Lower lobe of right lung (tissue), 2 donors: ENCODE measurements around the gene MAPK7. TPM values are rescaled to one million over a fixed set of nuclear protein-coding genes. Genes with fewer than 3 reads are reported as not detected.

Experiments
- ATAC-seq, 2 donors: fragments of 200-7000 bp; cut with Tn5 transposase; one replicate each; pipeline ENCODE4 v1.9.1; 2020 to 2022; ENCODE audit warnings: mild to moderate bottlenecking in 2 of 2, moderate library complexity in 2 of 2
- DNase-seq: peaks from one replicate; pipeline ENCODE4 v3.0.0-alpha.2; 2020
- H3K27ac ChIP-seq: fragments of 200-600 bp; one replicate; pipeline ENCODE4 v1.8.0; 2022
- H3K27me3 ChIP-seq: fragments of 200-600 bp; one replicate; pipeline ENCODE4 v1.8.0; 2022; ENCODE audit warnings: low read depth
- H3K36me3 ChIP-seq: fragments of 200-600 bp; one replicate; pipeline ENCODE4 v1.8.0; 2022; ENCODE audit warnings: mild to moderate bottlenecking
- H3K4me1 ChIP-seq: fragments of 200-600 bp; one replicate; pipeline ENCODE4 v1.8.0; 2022
- H3K4me3 ChIP-seq: fragments of 200-600 bp; one replicate; pipeline ENCODE4 v1.8.0; 2022; ENCODE audit warnings: mild to moderate bottlenecking
- H3K9me3 ChIP-seq: fragments of 200-600 bp; one replicate; pipeline ENCODE4 v1.8.0; 2022
- intact Hi-C: fragments of 100-400 bp; cut with DNase I; formaldehyde crosslinking; loops from one replicate; pipeline ENCODE4 v1.11.0; 2022
- total RNA-seq: library from RNA; stranded (reverse); fragmentation: NEBNext Ultra II Directional; extraction: Animal tissue kit (Norgen Biotek cat#: 25700); gene quantifications from one replicate; pipeline ENCODE4 v1.2.1, GENCODE V29; 2021
- TF ChIP-seq, protein P1 (sequence below): fragments of 200-600 bp; IDR thresholded peaks from one replicate; pipeline ENCODE4 v1.8.0; 2022; ENCODE audit warnings: antibody characterized with exemption, mild to moderate bottlenecking
- donor health status: DM: no; HTN: yes; CAD: no; lungs with severe emphysema.

The MAPK7 gene
- total RNA-seq, 1 donor from 2014 or later: 22.2 TPM

DNA sequence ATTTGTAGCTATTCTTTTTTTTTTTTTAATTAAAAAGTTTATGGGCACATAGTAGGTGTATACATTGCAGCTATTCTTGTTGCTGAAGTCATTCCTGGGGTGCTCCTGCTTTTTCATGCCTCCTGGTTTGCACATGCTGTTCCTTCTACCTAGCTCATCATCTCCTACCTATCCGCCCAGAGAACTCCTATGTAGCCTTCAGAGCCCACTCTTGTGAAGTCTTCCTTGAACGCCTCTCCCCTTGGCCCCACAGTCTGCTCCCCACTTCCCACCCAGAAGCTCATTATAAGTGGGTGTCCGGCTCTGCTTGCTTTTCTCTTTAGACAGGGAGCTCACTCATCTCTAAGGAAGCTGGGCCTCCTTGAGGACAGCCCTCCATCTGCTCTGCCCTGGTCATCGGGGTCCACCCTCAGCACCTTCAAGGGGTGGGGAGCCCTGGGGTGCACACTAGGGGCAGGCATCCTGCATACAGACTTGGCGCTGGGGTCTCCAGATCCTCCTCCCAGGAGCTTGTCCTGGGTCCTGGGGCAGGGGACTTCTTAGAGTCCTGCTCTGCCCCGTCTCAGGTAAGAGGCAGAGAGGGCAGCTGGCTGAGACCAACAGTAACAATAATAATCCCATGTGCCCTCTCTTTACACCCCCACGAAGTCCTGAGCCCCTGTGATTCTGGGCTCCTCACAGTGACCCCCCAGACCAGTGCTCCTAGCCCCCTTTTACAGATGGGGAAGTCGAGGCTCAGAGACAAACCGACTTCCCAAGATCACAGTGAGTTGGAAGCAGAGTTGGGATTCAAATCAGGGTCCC lies 12.3 kb upstream of the MAPK7 start:
- TF ChIP-seq, protein P1, sequence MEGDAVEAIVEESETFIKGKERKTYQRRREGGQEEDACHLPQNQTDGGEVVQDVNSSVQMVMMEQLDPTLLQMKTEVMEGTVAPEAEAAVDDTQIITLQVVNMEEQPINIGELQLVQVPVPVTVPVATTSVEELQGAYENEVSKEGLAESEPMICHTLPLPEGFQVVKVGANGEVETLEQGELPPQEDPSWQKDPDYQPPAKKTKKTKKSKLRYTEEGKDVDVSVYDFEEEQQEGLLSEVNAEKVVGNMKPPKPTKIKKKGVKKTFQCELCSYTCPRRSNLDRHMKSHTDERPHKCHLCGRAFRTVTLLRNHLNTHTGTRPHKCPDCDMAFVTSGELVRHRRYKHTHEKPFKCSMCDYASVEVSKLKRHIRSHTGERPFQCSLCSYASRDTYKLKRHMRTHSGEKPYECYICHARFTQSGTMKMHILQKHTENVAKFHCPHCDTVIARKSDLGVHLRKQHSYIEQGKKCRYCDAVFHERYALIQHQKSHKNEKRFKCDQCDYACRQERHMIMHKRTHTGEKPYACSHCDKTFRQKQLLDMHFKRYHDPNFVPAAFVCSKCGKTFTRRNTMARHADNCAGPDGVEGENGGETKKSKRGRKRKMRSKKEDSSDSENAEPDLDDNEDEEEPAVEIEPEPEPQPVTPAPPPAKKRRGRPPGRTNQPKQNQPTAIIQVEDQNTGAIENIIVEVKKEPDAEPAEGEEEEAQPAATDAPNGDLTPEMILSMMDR: no peak
- H3K4me3 ChIP-seq: no peak overlapping the region
- no peak for DNase-seq

DNA sequence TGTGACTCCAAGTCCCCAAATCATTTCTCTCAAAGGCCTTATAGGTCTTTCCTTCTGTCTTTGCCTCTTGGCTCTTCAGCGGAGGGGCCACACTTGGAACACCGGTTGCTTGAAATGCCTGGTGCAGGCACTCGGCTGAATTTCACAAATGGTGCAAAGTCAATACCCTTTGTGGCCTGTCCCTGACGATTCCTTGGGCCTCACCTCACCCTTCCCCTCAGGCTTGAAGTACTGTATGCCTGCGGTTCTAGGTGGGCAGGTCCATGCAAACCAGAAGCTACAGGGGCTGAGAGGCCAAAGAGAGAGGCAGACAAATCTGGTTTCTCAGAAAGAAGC lies 11.7 kb upstream of the MAPK7 start:
- H3K36me3 ChIP-seq: no peaks in the 10 kb centered on the region

More for the DNA sequence above, 12.3 kb upstream of the MAPK7 start:
- Histone ChIP-seq H3K27ac (no peak overlapping the region), H3K9me3 (no peaks in the 10 kb centered on the region), H3K27me3 (no peaks in the 10 kb centered on the region), H3K4me1 (peaks cover 31% of the 10 kb centered on the region), H3K36me3 (no peaks in the 10 kb centered on the region)
- ATAC-seq: no peak
- intact Hi-C loops: loop anchor here (5.0 kb wide), 1 partner anchor 76 kb away; no protein-coding TSS in a partner anchor

DNA sequence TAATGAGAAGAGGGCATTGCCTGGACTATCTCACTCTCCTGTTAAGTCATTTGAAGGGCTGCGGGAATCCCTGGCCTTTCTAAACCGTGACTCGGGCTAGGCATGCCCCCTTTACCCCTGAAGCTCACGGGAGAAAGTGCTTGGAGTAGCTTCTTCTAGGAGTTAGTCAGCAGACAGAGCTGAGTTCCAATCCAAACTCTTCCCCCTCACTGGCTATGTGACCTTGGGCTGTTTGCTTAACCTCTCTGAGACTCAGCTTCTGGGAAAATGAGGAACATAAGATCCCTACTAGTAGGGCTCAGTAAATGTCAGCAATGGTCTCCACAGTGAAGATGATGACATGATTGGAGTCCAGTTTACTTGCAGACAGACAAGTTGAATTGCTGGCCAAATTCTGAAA lies 10.1 kb upstream of the MAPK7 start:
- TF ChIP-seq, protein P1: no peak
- H3K27me3 ChIP-seq: no peaks in the 10 kb centered on the region
- intact Hi-C loops: loop anchor here (5.0 kb wide), 1 partner anchor 74 kb away; no protein-coding TSS in a partner anchor
- ATAC-seq (no peak), DNase-seq (no peak)
- peaks cover 37% of the 10 kb centered on the region for H3K4me1 ChIP-seq
- no peak overlapping the region for H3K27ac ChIP-seq
- H3K4me3 ChIP-seq: no peak overlapping the region
- H3K9me3 ChIP-seq: no peaks in the 10 kb centered on the region
- H3K36me3 ChIP-seq: no peaks in the 10 kb centered on the region

More for the DNA sequence above, 11.7 kb upstream of the MAPK7 start:
- Histone ChIP-seq H3K4me3 (no peak overlapping the region), H3K27ac (no peak overlapping the region), H3K9me3 (no peaks in the 10 kb centered on the region), H3K4me1 (peaks cover 37% of the 10 kb centered on the region), H3K27me3 (no peaks in the 10 kb centered on the region)
- DNase-seq (no peak), ATAC-seq (no peak)
- intact Hi-C loops: loop anchor here (5.0 kb wide), 1 partner anchor 76 kb away; no protein-coding TSS in a partner anchor
- TF ChIP-seq, protein P1: no peak

- TF ChIP-seq, protein P1: no peak
- no peaks in the 10 kb centered on the region for H3K9me3 ChIP-seq
- no peaks in the 10 kb centered on the region for H3K36me3 ChIP-seq
- H3K4me3 ChIP-seq: no peak overlapping the region
- DNase-seq: no peak
- H3K27ac ChIP-seq: peak overlapping the region; percentile 58
- ATAC-seq: no peak
- intact Hi-C loops: loop anchor here (5.0 kb wide), 1 partner anchor 73 kb away; no protein-coding TSS in a partner anchor
- no peaks in the 10 kb centered on the region for H3K27me3 ChIP-seq
- peaks cover 35% of the 10 kb centered on the region for H3K4me1 ChIP-seq
These were observed 9.1 kb upstream of the MAPK7 start for GRCh38 chr17:19369107-19369778.

DNA sequence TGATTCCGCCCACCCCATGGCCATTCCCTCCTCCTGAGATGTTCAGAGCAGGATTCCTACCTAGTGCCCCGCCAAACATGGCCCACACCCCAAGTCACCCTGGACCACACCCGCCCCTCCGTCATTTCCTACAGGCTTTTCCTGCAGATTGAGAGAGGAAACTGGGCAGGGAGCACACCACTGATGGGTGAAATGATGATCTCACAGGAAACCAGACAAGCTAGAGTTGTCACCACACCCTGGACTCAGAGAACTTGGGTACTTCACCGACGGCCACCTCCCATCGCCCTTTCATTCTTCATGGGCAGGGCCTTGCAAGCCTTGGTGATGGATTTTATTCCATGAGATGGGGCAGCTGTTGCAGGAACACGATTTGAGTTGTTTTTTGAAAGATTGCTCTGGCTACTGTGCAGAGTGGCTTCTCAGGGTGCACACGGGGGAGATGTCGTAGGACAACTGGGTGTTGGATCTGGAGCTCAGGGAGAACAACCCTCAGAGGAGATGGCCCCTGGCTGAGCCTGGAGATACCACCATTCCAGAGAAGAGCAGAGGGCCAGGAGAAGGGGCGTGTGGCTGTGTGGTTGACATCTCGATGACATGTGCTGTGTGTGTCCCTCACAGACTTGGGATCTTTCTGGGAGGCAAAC lies 8.3 kb upstream of the MAPK7 start:
- ATAC-seq: peak; percentile 58 to 64
- TF ChIP-seq, protein P1: no peak
- DNase-seq: no peak

More for the DNA sequence above, 8.3 kb upstream of the MAPK7 start:
- H3K9me3 ChIP-seq: no peaks in the 10 kb centered on the region
- peak overlapping the region; percentile 58 for H3K27ac ChIP-seq
- no peaks in the 10 kb centered on the region for H3K36me3 ChIP-seq
- H3K4me1 ChIP-seq: peaks cover 35% of the 10 kb centered on the region
- H3K27me3 ChIP-seq: no peaks in the 10 kb centered on the region
- intact Hi-C loops: loop anchor here (5.0 kb wide), 1 partner anchor 72 kb away; no protein-coding TSS in a partner anchor
- no peak overlapping the region for H3K4me3 ChIP-seq
